SU-DHL-6 (cell line): Measurements from ENCODE around the gene WDR86.

Experiments used
- H2AFZ ChIP-seq: fragments of 200-600 bp; sonication (generic); 2 replicates; pipeline ENCODE4 v1.6.1; 2014; ENCODE audit warnings: low read depth, mild to moderate bottlenecking, moderate library complexity, mixed read lengths, antibody characterized with exemption, low read length; ENCODE audit not compliant: severe bottlenecking
- H3F3A ChIP-seq: fragments of 200-600 bp; shearing (Covaris generic); 2 replicates; pipeline ENCODE4 v1.6.0; 2016; ENCODE audit warnings: antibody characterized with exemption, mild to moderate bottlenecking; ENCODE audit not compliant: insufficient read depth
- H3K27ac ChIP-seq: fragments of 200-600 bp; sonication (generic); 2 replicates; pipeline ENCODE4 v1.5.1; 2016; ENCODE audit warnings: low read depth, mild to moderate bottlenecking, low read length, moderate library complexity, mixed read lengths
- H3K27me3 ChIP-seq: fragments of 200-600 bp; sonication (generic), shearing (Covaris generic); 2 replicates; pipeline ENCODE4 v1.6.0; 2014; ENCODE audit warnings: mild to moderate bottlenecking, low read length
- H3K36me3 ChIP-seq: fragments of 200-600 bp; sonication (generic); 2 replicates; pipeline ENCODE4 v1.6.1; 2014; ENCODE audit warnings: mild to moderate bottlenecking, low read length, mixed read lengths
- H3K4me2 ChIP-seq: fragments of 300-600, 200-600 bp; shearing (Covaris generic), sonication (generic); 2 replicates; pipeline ENCODE4 v1.6.0; 2014; ENCODE audit warnings: low read length, low read depth, mild to moderate bottlenecking; ENCODE audit not compliant: poor library complexity, severe bottlenecking
- H3K4me3 ChIP-seq: fragments of 200-600 bp; sonication (generic); 2 replicates; pipeline ENCODE4 v1.5.1; 2014; ENCODE audit warnings: antibody characterized with exemption, low read length, mild to moderate bottlenecking, mixed read lengths; ENCODE audit not compliant: insufficient read depth, poor library complexity, severe bottlenecking
- H3K79me2 ChIP-seq: fragments of 200-600 bp; sonication (generic); 2 replicates; pipeline ENCODE4 v1.6.1; 2014; ENCODE audit warnings: mild to moderate bottlenecking, low read length, moderate library complexity; ENCODE audit not compliant: insufficient read depth
- H3K9ac ChIP-seq: fragments of 200-600 bp; sonication (generic); 2 replicates; pipeline ENCODE4 v1.7.0; 2014; ENCODE audit warnings: mild to moderate bottlenecking, low read length
- H3K9me2 ChIP-seq: fragments of 200-600 bp; sonication (generic); replicated peaks from 2 replicates; pipeline ENCODE4 v1.6.1; 2014; ENCODE audit warnings: low read length; ENCODE audit not compliant: insufficient read depth
- H3K9me3 ChIP-seq: fragments of 200-600 bp; sonication (generic); 2 replicates; pipeline ENCODE4 v1.6.1; 2014; ENCODE audit warnings: low read length, mixed read lengths; ENCODE audit not compliant: insufficient read depth
- H4K20me1 ChIP-seq: fragments of 200-600 bp; sonication (generic); 2 replicates; pipeline ENCODE4 v1.6.1; 2014; ENCODE audit warnings: low read depth, mild to moderate bottlenecking, antibody characterized with exemption, low read length, moderate library complexity, mixed read lengths
- CTCF ChIP-seq: fragments of 200-600 bp; sonication (generic); IDR thresholded peaks from one replicate; pipeline ENCODE4 v1.5.1; 2017; ENCODE audit warnings: antibody characterized with exemption, mild to moderate bottlenecking, low read length, moderate library complexity; ENCODE audit not compliant: insufficient read depth, poor library complexity, severe bottlenecking
- EZH2phosphoT487 ChIP-seq: fragments of 200-600 bp; sonication (generic), shearing (Covaris generic); conservative IDR thresholded peaks from 2 replicates; pipeline ENCODE4 v1.6.1; 2018; ENCODE audit warnings: mild to moderate bottlenecking, antibody characterized with exemption, low read length, moderate library complexity, mixed read lengths

WDR86 gene

GRCh38 chr7:151382079-151382885, 27.6 kb downstream of the WDR86 start:
- H3K27ac ChIP-seq, result no peak overlapping the region
- H3K36me3 ChIP-seq, result no peaks in the 10 kb centered on the region
- H2AFZ ChIP-seq, result no peak overlapping the region
- no peaks in the 10 kb centered on the region for H3K27me3 ChIP-seq
- no peak overlapping the region for H3K4me3 ChIP-seq
- 0 out of 2 replicates have a peak, but pooled peaks cover 3% of the 10 kb centered on the region for H3F3A ChIP-seq
- no peak overlapping the region for H3K9ac ChIP-seq
- H3K9me3 ChIP-seq, result no peaks in the 10 kb centered on the region
- H3K9me2 ChIP-seq, result no peaks in the 10 kb centered on the region
- no peaks in the 10 kb centered on the region for H4K20me1 ChIP-seq
- TF ChIP-seq CTCF (no peak), EZH2phosphoT487 (no peak)
- H3K4me2 ChIP-seq, result no peak overlapping the region
- H3K79me2 ChIP-seq, result no peaks in the 10 kb centered on the region

GRCh38 chr7:151381348-151382078, 28.3 kb downstream of the WDR86 start:
- TF ChIP-seq EZH2phosphoT487 (no peak), CTCF (no peak)
- H3K9ac ChIP-seq, result peak overlapping the region; percentile 36

GRCh38 chr7:151381098-151381347, 28.8 kb downstream of the WDR86 start:
- 0 out of 2 replicates have a peak, but pooled peaks cover 3% of the 10 kb centered on the region for H3F3A ChIP-seq
- no peak for TF ChIP-seq EZH2phosphoT487
- peak overlapping the region; percentile 55 for H3K4me2 ChIP-seq
- no peaks in the 10 kb centered on the region for H3K9me3 ChIP-seq
- no peak overlapping the region for H3K4me3 ChIP-seq
- H4K20me1 ChIP-seq, result no peaks in the 10 kb centered on the region
- H3K79me2 ChIP-seq, result no peaks in the 10 kb centered on the region
- H3K9me2 ChIP-seq, result no peaks in the 10 kb centered on the region
- H2AFZ ChIP-seq, result peak overlapping the region; percentile 52
- no peaks in the 10 kb centered on the region for H3K27me3 ChIP-seq
- peak overlapping the region; percentile 44 for H3K27ac ChIP-seq
- H3K36me3 ChIP-seq, result no peaks in the 10 kb centered on the region
- peak overlapping the region; percentile 36 for H3K9ac ChIP-seq

More at GRCh38 chr7:151381348-151382078, 28.3 kb downstream of the WDR86 start:
- Histone ChIP-seq H3K27me3 (no peaks in the 10 kb centered on the region), H3F3A (0 out of 2 replicates have a peak, but pooled peaks cover 3% of the 10 kb centered on the region), H3K27ac (peak overlapping the region; percentile 44), H3K4me3 (no peak overlapping the region), H4K20me1 (no peaks in the 10 kb centered on the region), H3K79me2 (no peaks in the 10 kb centered on the region), H3K9me3 (no peaks in the 10 kb centered on the region), H3K4me2 (peak overlapping the region; percentile 55), H3K36me3 (no peaks in the 10 kb centered on the region), H3K9me2 (no peaks in the 10 kb centered on the region), H2AFZ (peak overlapping the region; percentile 52)
